ENCODE results near the gene TMEM115. TPM values are rescaled to one million over a fixed set of nuclear protein-coding genes. Genes with fewer than 3 reads are reported as not detected.

Gene TMEM115
- total and polyA plus RNA-seq, 2 of the 4 experiments (the other 2 are of a cell fraction), result 35.3 to 47.3 TPM

- H3K9me3 ChIP-seq (ENCODE audit: control insufficient read depth, insufficient read depth, low read length), result no peaks in the 10 kb centered on the region
- H2BK120ac ChIP-seq (ENCODE audit: low read depth, low read length), result no peak overlapping the region
- H3K36me3 ChIP-seq (ENCODE audit: control insufficient read depth, insufficient read depth, low read length), result no peaks in the 10 kb centered on the region
- no peak overlapping the region for H3K4me3 ChIP-seq (ENCODE audit: insufficient read depth, low read depth, low read length)
- in situ Hi-C loops (cut with MboI; ENCODE audit: low sequenced_read_pairs) (no loop called here), dilution Hi-C loops (cut with HindIII; ENCODE audit: low sequenced_read_pairs, unreplicated experiment) (no loop called here), intact Hi-C loops (cut with micrococcal nuclease) (no loop called here)
- H3K27me3 ChIP-seq (ENCODE audit: control insufficient read depth, insufficient read depth, low read length), result peaks cover 55% of the 10 kb centered on the region
- POLR2A ChIA-PET (ENCODE audit: unreplicated experiment), result no interaction called here
- WGBS, 2 experiments (ENCODE audit: extremely low coverage in 2 of 2, insufficient read length in 1 of 2), result no CpG with 5 or more reads among the region's 10 CpGs
- H3K18ac ChIP-seq (ENCODE audit: low read depth, low read length), result no peak overlapping the region
- no peak overlapping the region for H3K4ac ChIP-seq (ENCODE audit: low read depth, low read length)
- H2BK20ac ChIP-seq (ENCODE audit: low read depth, low read length), result no peak overlapping the region
- DNase-seq, result no peak
- H3K9ac ChIP-seq (ENCODE audit: low read depth, low read length), result no peak overlapping the region
- H3K23ac ChIP-seq (ENCODE audit: low read depth, low read length), result no peak overlapping the region
- no peaks in the 10 kb centered on the region for H4K20me1 ChIP-seq (ENCODE audit: insufficient read depth, low read length)
- no peaks in the 10 kb centered on the region; the same call in 1 of the 2 replicates for H3K9me1 ChIP-seq (ENCODE audit: insufficient read depth, low read length)
- no peak overlapping the region for H3K27ac ChIP-seq (ENCODE audit: insufficient read depth, low read length)
- TF ChIP-seq MAFK (IDR thresholded peaks at IDR 0.05; ENCODE audit: low read depth, low read length) (no peak), BHLHE40 (IDR thresholded peaks at IDR 0.05; ENCODE audit: low read depth, low read length) (no peak), SMC3 (IDR thresholded peaks at IDR 0.05; ENCODE audit: low read depth, low read length) (no peak), MXI1 (IDR thresholded peaks at IDR 0.05; ENCODE audit: borderline replicate concordance, low read depth, low read length) (no peak), POLR2A (IDR thresholded peaks at IDR 0.05; ENCODE audit: low read depth, low read length) (no peak), RCOR1 (IDR thresholded peaks at IDR 0.05; ENCODE audit: insufficient replicate concordance, low read length) (no peak)
- H2AK5ac ChIP-seq (ENCODE audit: low read depth, low read length), result no peak overlapping the region
- no peak overlapping the region for H3K14ac ChIP-seq (replicated peaks; ENCODE audit: low read depth, low read length)
- no peak overlapping the region for H4K5ac ChIP-seq (ENCODE audit: low read depth, low read length)
- no peak overlapping the region for H2AK9ac ChIP-seq (replicated peaks; ENCODE audit: low read depth, low read length, poor library complexity)
- no peak for ATAC-seq (ENCODE audit: low read depth)
- CTCF ChIA-PET, result no interaction called here
- H4K8ac ChIP-seq (ENCODE audit: low read depth in 2 of 2, low read length in 2 of 2), result no peak overlapping the region
- no peak overlapping the region for H2BK15ac ChIP-seq (ENCODE audit: low read depth, low read length)
- no peak overlapping the region for H4K91ac ChIP-seq (ENCODE audit: insufficient read depth, low read depth, low read length)
- no peak overlapping the region for H2BK5ac ChIP-seq (ENCODE audit: low read depth, low read length, poor library complexity, severe bottlenecking)
- no peak overlapping the region for H3K4me2 ChIP-seq (ENCODE audit: low read depth, low read length)
- no TSS peak for BruUV-seq (replicated peaks)
- no peaks in the 10 kb centered on the region for H3K4me1 ChIP-seq (ENCODE audit: control insufficient read depth, insufficient read depth, low read length)
- no peak overlapping the region for H2AFZ ChIP-seq (replicated peaks; ENCODE audit: low read length, poor library complexity)
- H3K56ac ChIP-seq (ENCODE audit: extremely low read depth, insufficient read depth, low read length), result no peak overlapping the region
- H3K79me1 ChIP-seq (ENCODE audit: low read depth in 1 of 2, low read length in 2 of 2), result no peaks in the 10 kb centered on the region
Measured at GRCh38 chr3:50395070-50395860, 35.9 kb upstream of the TMEM115 start.
